Thyroid gland (tissue), 4 donors: ENCODE measurements around the gene TCL1B.

Experiments
- CTCF ChIP-seq, 6 experiments: fragments of 200-600 bp in 3 of 6; fragments of 450-650 bp in 3 of 6; sonication (generic) in 3 of 6; IDR thresholded peaks; one replicate each; pipeline ENCODE4 v1.5.1; 2016 to 2019; ENCODE audit warnings: antibody characterized with exemption in 6 of 6, mild to moderate bottlenecking in 2 of 6, inconsistent platforms in 1 of 6, moderate library complexity in 1 of 6
- POLR2A ChIP-seq, 2 donors: fragments of 450-650 bp; IDR thresholded peaks; one replicate each; pipeline ENCODE4 v1.6.1; 2017; ENCODE audit warnings: antibody characterized with exemption in 2 of 2, mild to moderate bottlenecking in 2 of 2, moderate library complexity in 1 of 2

GRCh38 chr14:95656634-95657033 is 29.6 kb upstream of the TCL1B start:
- TF ChIP-seq CTCF (IDR thresholded peaks at IDR 0.05) (no peak), POLR2A (IDR thresholded peaks at IDR 0.05) (no peak)
